Mesangial cell (primary cell): Measurements from ENCODE around the gene NUTM2E. TPM values are rescaled to one million over a fixed set of nuclear protein-coding genes. Genes with fewer than 3 reads are reported as not detected.

Experiments used
- total RNA-seq: library from RNA; depleted of rRNA; stranded (reverse); fragments of >200 nt; gene quantifications from 2 replicates; pipeline ENCODE4 v1.2.3, GENCODE V29; 2015

Gene NUTM2E, protein sequence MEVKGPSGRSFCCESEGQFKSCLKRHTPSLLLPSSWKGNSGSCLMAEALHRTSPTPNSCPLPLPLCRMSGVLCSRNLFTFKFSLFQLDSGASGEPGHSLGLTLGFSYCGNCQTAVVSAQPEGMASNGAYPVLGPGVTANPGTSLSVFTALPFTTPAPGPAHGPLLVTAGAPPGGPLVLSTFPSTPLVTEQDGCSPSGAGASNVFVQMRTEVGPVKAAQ (N-terminal part only)
- under 0.01 TPM in 1 of 2 replicates, not detected in the other for total RNA-seq

DNA sequence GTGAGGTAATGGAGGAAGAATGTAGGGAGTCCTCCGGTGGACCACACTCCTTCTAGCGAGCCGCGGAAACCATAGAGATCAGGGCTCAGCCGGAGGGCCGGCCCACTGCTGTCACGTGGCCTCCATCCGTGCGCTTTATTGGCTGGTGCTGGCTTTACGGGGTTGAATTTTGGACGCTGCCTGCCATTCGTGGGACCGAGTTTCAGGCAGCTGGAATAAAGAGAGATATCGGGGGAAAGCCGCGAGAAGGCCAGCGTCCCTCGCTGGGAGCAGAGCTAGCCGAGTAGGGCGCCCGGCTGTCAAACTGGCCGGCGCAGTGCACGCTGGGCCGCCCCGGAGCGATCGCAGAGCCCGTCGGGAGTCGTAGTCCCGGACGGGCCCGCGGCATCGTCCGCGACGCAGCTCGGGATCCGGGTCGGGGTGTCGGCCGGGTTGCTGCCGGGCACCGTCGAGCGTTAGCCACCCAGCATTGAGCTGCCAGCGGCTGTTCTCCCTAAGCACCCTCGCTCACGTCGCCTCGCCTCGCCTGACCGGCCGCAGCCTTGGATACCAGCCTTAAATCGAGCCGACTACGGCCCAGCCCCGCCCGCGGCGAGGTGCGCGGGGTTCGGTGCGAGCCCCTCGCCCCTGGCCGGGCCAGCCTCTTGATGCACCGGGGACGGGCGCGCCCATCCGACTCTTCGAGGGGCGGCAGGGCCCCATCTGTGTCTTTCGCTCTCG, at the start of gene NUTM2E:
NUTM2E (plus strand) TSS at position 244 of the 720 bp plus-strand sequence. CDS start 15,002 bp downstream, outside the sequence.

Other genes with a start within 250 kb of the NUTM2E start
- not detected in 2 replicates for gene SFTPA1, start 215.8 kb upstream of the NUTM2E start, total RNA-seq
- gene NUTM2B, start 123.5 kb upstream of the NUTM2E start, total RNA-seq, result 0.49 and 0.63 TPM in 2 replicates
- gene SFTPD, start 122.4 kb downstream of the NUTM2E start, total RNA-seq, result 0.63 TPM in 1 of 2 replicates, not detected in the other